ENCODE data around the gene GALNT2.

DNA sequence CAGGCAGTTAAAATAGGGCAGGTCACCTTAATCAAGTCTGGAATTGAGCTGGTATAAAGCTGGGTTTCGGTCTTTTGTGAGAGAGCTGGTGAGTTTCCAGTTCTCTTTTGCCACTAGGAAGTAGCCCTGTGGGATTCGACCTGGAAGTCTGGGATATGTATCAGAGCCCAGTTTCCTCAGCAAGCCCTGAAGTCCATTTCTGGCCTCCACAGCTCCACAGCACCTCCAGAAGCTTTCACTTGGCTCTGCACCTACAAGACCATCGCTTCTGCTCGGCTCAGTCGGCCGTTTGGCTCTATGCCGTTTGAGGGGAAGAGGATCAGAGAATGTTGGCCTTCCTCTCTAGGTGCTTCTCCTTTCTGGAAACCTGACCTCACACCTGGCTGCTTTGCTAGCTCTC, 148.0 kb downstream of the GALNT2 start:
- TF ChIP-seq, protein P1, sequence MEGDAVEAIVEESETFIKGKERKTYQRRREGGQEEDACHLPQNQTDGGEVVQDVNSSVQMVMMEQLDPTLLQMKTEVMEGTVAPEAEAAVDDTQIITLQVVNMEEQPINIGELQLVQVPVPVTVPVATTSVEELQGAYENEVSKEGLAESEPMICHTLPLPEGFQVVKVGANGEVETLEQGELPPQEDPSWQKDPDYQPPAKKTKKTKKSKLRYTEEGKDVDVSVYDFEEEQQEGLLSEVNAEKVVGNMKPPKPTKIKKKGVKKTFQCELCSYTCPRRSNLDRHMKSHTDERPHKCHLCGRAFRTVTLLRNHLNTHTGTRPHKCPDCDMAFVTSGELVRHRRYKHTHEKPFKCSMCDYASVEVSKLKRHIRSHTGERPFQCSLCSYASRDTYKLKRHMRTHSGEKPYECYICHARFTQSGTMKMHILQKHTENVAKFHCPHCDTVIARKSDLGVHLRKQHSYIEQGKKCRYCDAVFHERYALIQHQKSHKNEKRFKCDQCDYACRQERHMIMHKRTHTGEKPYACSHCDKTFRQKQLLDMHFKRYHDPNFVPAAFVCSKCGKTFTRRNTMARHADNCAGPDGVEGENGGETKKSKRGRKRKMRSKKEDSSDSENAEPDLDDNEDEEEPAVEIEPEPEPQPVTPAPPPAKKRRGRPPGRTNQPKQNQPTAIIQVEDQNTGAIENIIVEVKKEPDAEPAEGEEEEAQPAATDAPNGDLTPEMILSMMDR (IDR thresholded peaks at IDR 0.05 in 8 of 11, conservative IDR thresholded peaks at IDR 0.05 in 3 of 11): peak in 1 of 11 experiments; percentile 11
- TF ChIP-seq POLR2A (IDR thresholded peaks at IDR 0.05) (no peak), POLR2AphosphoS5 (IDR thresholded peaks at IDR 0.05) (no peak)

Data from spleen (tissue), 7 donors.